HPDE6-E6E7 (cell line): ENCODE measurements around the gene TRIM5.
A peak's percentile ranks its signal among the peaks of the same experiment; 100 is the strongest.
"Not testable (repeated sequence)": the region's sequence is repeated elsewhere in the genome, so short reads cannot be mapped to it uniquely, and the experiment has no call there.

Experiments
- DNase-seq: peaks from one replicate; pipeline ENCODE4 v3.0.0; 2011; ENCODE audit warnings: missing footprints; ENCODE audit errors: extremely low spot score

Gene TRIM5

GRCh38 chr11:5684646-5685362, at the start of gene TRIM5:
TSS of gene TRIM5 (minus strand) at chr11:5685074. CDS start at chr11:5680177, 4,897 bp downstream.
- peak; percentile 95 for DNase-seq

GRCh38 chr11:5727691-5728090, 42.8 kb upstream of the TRIM5 start:
- DNase-seq, result no peak

- DNase-seq, result no peak
Observed at GRCh38 chr11:5726351-5726750, 41.5 kb upstream of the TRIM5 start.

GRCh38 chr11:5722622-5723021, 37.7 kb upstream of the TRIM5 start:
- DNase-seq, result no peak

GRCh38 chr11:5719703-5720495, 35.0 kb upstream of the TRIM5 start:
- no peak for DNase-seq

GRCh38 chr11:5716518-5716917, 31.6 kb upstream of the TRIM5 start:
- DNase-seq, result not testable (repeated sequence)

GRCh38 chr11:5713695-5714094, 28.8 kb upstream of the TRIM5 start:
- no peak for DNase-seq

- DNase-seq, result peak; percentile 20
Observed at GRCh38 chr11:5712507-5712906, 27.6 kb upstream of the TRIM5 start.

GRCh38 chr11:5705688-5706087, 20.8 kb upstream of the TRIM5 start:
- DNase-seq, result no peak

GRCh38 chr11:5703741-5704536, 19.1 kb upstream of the TRIM5 start:
- no peak for DNase-seq

GRCh38 chr11:5701055-5701577, 16.2 kb upstream of the TRIM5 start:
- DNase-seq, result no peak

- DNase-seq, result no peak
Observed at GRCh38 chr11:5700421-5701054, 15.7 kb upstream of the TRIM5 start.

- DNase-seq, result no peak
Observed at GRCh38 chr11:5698281-5698680, 13.4 kb upstream of the TRIM5 start.

- DNase-seq, result no peak
Observed at GRCh38 chr11:5696210-5696609, 11.3 kb upstream of the TRIM5 start.

- DNase-seq, result no peak
Observed at GRCh38 chr11:5695580-5695979, 10.7 kb upstream of the TRIM5 start.

GRCh38 chr11:5694642-5695041, 9.8 kb upstream of the TRIM5 start:
- no peak for DNase-seq

GRCh38 chr11:5691964-5692361, 7.1 kb upstream of the TRIM5 start:
- DNase-seq, result no peak

- not testable (repeated sequence) for DNase-seq
Observed at GRCh38 chr11:5691238-5691963, 6.5 kb upstream of the TRIM5 start.

GRCh38 chr11:5690736-5691135, 5.9 kb upstream of the TRIM5 start:
- DNase-seq, result no peak

- no peak for DNase-seq
Observed at GRCh38 chr11:5690216-5690615, 5.3 kb upstream of the TRIM5 start.

GRCh38 chr11:5689551-5689983, 4.7 kb upstream of the TRIM5 start, which contains the start of gene TRIM22:
TSS of gene TRIM22 (plus strand) at chr11:5689790. CDS start at chr11:5696233, 6,443 bp downstream.
- peak; percentile 34 for DNase-seq
